Hepatocyte (in vitro differentiated cells): ENCODE measurements around the gene PAM.

Experiments used
- EZH2 ChIP-seq: fragments of 200-600 bp; sonication (generic); IDR thresholded peaks from 2 replicates; pipeline ENCODE4 v1.6.1; 2016; ENCODE audit warnings: antibody characterized with exemption, mild to moderate bottlenecking, borderline replicate concordance
- EZH2phosphoT487 ChIP-seq: fragments of 200-600 bp; sonication (generic); IDR thresholded peaks from one replicate; pipeline ENCODE4 v1.6.1; 2018; ENCODE audit warnings: antibody characterized with exemption, mild to moderate bottlenecking, low read depth, moderate library complexity; ENCODE audit not compliant: unreplicated experiment, severe bottlenecking
- TF ChIP-seq, protein P1 (sequence below): fragments of 200-600 bp; sonication (generic); IDR thresholded peaks from 2 replicates; pipeline ENCODE4 v1.5.1; 2016; ENCODE audit warnings: antibody characterized with exemption, mild to moderate bottlenecking; ENCODE audit not compliant: poor library complexity

DNA sequence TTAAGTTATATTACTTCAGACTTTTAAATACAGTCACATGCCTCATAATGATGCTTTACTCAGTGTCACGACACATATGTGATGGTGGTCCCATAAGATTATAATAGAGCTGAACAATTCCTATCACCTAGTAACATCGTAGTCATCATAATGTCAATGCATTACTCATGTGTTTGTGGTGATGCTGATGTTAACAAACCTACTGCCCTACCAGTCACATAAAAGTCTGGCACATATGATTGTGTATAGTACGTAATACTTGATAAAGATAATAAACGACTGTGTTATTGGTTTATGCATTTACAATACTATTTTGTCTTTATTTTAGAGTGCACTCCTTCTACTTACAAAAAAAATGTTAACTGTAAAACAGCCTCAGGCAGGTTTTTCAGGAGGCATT lies 103.7 kb downstream of the PAM start:
- TF ChIP-seq, protein P1, sequence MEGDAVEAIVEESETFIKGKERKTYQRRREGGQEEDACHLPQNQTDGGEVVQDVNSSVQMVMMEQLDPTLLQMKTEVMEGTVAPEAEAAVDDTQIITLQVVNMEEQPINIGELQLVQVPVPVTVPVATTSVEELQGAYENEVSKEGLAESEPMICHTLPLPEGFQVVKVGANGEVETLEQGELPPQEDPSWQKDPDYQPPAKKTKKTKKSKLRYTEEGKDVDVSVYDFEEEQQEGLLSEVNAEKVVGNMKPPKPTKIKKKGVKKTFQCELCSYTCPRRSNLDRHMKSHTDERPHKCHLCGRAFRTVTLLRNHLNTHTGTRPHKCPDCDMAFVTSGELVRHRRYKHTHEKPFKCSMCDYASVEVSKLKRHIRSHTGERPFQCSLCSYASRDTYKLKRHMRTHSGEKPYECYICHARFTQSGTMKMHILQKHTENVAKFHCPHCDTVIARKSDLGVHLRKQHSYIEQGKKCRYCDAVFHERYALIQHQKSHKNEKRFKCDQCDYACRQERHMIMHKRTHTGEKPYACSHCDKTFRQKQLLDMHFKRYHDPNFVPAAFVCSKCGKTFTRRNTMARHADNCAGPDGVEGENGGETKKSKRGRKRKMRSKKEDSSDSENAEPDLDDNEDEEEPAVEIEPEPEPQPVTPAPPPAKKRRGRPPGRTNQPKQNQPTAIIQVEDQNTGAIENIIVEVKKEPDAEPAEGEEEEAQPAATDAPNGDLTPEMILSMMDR = no peak
- TF ChIP-seq EZH2 (no peak), EZH2phosphoT487 (no peak)
